GM23338 (cell line): ENCODE results near the gene CYB5D1. TPM values are rescaled to one million over a fixed set of nuclear protein-coding genes. Genes with fewer than 3 reads are reported as not detected.

Experiments used
- polyA plus RNA-seq: library from polyadenylated mRNA; unstranded; fragments of >200 nt; fragmentation: Nextera tagmentation; extraction: Ambion mirVana; gene quantifications from 2 replicates; pipeline ENCODE4 v1.2.1, GENCODE V29; 2016
- small RNA-seq: library from RNA; depleted of rRNA; stranded (forward); fragments of <200 nt; gene quantifications from one replicate; pipeline ENCODE3, GENCODE V24; 2014; ENCODE audit warnings: low replicate concordance
- total RNA-seq: library from RNA; depleted of rRNA; stranded (reverse); fragments of >200 nt; shearing (Covaris generic); gene quantifications from 2 replicates; pipeline ENCODE4 v1.2.3, GENCODE V29; 2014; rRNA removed

CYB5D1 gene
- total and polyA plus RNA-seq, 2 experiments from 2014 or later = 3.5 to 8.4 TPM

Small RNA genes lying within 50 kb of the gene (small RNA-seq; reads per million reads assigned to genes)
- 0.72 reads per million, percentile 49 among the genes with 10 or more reads in this experiment for gene SCARNA21

Other genes with a start within 250 kb of the CYB5D1 start
- 20.3 and 24.4 TPM in 2 replicates for gene FXR2, start 243.1 kb upstream of the CYB5D1 start, total RNA-seq
- 8.6 and 10.9 TPM in 2 replicates for gene FXR2, start 243.1 kb upstream of the CYB5D1 start, polyA plus RNA-seq
- 52.7 and 56.7 TPM in 2 replicates for gene SAT2, start 230.2 kb upstream of the CYB5D1 start, total RNA-seq
- gene SAT2, start 230.2 kb upstream of the CYB5D1 start, polyA plus RNA-seq = 69.4 and 74.4 TPM in 2 replicates
- gene SHBG, start 227.9 kb upstream of the CYB5D1 start, total RNA-seq = 0.38 and 0.66 TPM in 2 replicates
- gene SHBG, start 227.9 kb upstream of the CYB5D1 start, polyA plus RNA-seq = 0.48 and 0.90 TPM in 2 replicates
- gene ATP1B2, start 207.1 kb upstream of the CYB5D1 start, total RNA-seq = 11.2 and 14.9 TPM in 2 replicates
- 33.1 and 35.3 TPM in 2 replicates for gene ATP1B2, start 207.1 kb upstream of the CYB5D1 start, polyA plus RNA-seq
- 154 and 178 TPM in 2 replicates for gene TP53, start 170.5 kb upstream of the CYB5D1 start, total RNA-seq
- 119 and 138 TPM in 2 replicates for gene TP53, start 170.5 kb upstream of the CYB5D1 start, polyA plus RNA-seq
- gene WRAP53, start 169.5 kb upstream of the CYB5D1 start, total RNA-seq = 27.1 and 28.1 TPM in 2 replicates
- gene WRAP53, start 169.5 kb upstream of the CYB5D1 start, polyA plus RNA-seq = 33.3 and 33.5 TPM in 2 replicates
- gene EFNB3, start 152.8 kb upstream of the CYB5D1 start, total RNA-seq = 7.7 and 11.5 TPM in 2 replicates
- 4.2 and 4.5 TPM in 2 replicates for gene EFNB3, start 152.8 kb upstream of the CYB5D1 start, polyA plus RNA-seq
- 0.16 and 0.38 TPM in 2 replicates for gene DNAH2, start 140.3 kb upstream of the CYB5D1 start, total RNA-seq
- gene DNAH2, start 140.3 kb upstream of the CYB5D1 start, polyA plus RNA-seq = not detected in 2 replicates
- gene KDM6B, start 23.8 kb upstream of the CYB5D1 start, total RNA-seq = 1.4 and 1.8 TPM in 2 replicates
- gene KDM6B, start 23.8 kb upstream of the CYB5D1 start, polyA plus RNA-seq = 1.1 and 1.4 TPM in 2 replicates
- gene TMEM88, start 2.9 kb upstream of the CYB5D1 start, total RNA-seq = 0.97 TPM in 1 of 2 replicates, not detected in the other
- gene TMEM88, start 2.9 kb upstream of the CYB5D1 start, polyA plus RNA-seq = 0.43 and 0.58 TPM in 2 replicates
- 17.1 and 24.0 TPM in 2 replicates for gene NAA38, start 444 bp upstream of the CYB5D1 start, total RNA-seq
- gene NAA38, start 444 bp upstream of the CYB5D1 start, polyA plus RNA-seq = 74.8 and 78.5 TPM in 2 replicates
- gene CHD3, start 30.8 kb downstream of the CYB5D1 start, total RNA-seq = 9.7 and 12.3 TPM in 2 replicates
- 2.9 and 3.0 TPM in 2 replicates for gene CHD3, start 30.8 kb downstream of the CYB5D1 start, polyA plus RNA-seq
- gene RNF227, start 58.3 kb downstream of the CYB5D1 start, total RNA-seq = 0.66 and 1.4 TPM in 2 replicates
- 0.35 and 0.42 TPM in 2 replicates for gene RNF227, start 58.3 kb downstream of the CYB5D1 start, polyA plus RNA-seq
- gene KCNAB3, start 71.9 kb downstream of the CYB5D1 start, total RNA-seq = 0.47 and 1.0 TPM in 2 replicates
- gene KCNAB3, start 71.9 kb downstream of the CYB5D1 start, polyA plus RNA-seq = 0.45 and 1.0 TPM in 2 replicates
- 45.2 and 52.4 TPM in 2 replicates for gene TRAPPC1, start 73.9 kb downstream of the CYB5D1 start, total RNA-seq
- gene TRAPPC1, start 73.9 kb downstream of the CYB5D1 start, polyA plus RNA-seq = 211 and 234 TPM in 2 replicates
- 18.4 and 18.5 TPM in 2 replicates for gene CNTROB, start 74.2 kb downstream of the CYB5D1 start, total RNA-seq
- gene CNTROB, start 74.2 kb downstream of the CYB5D1 start, polyA plus RNA-seq = 16.3 and 17.8 TPM in 2 replicates
- gene GUCY2D, start 144.6 kb downstream of the CYB5D1 start, total RNA-seq = 0.07 TPM in 1 of 2 replicates, not detected in the other
- 0.08 and 0.96 TPM in 2 replicates for gene GUCY2D, start 144.6 kb downstream of the CYB5D1 start, polyA plus RNA-seq
- 0.39 and 0.45 TPM in 2 replicates for gene ALOX15B, start 181.1 kb downstream of the CYB5D1 start, total RNA-seq
- 0.33 and 0.42 TPM in 2 replicates for gene ALOX15B, start 181.1 kb downstream of the CYB5D1 start, polyA plus RNA-seq
- gene ALOX12B, start 229.7 kb downstream of the CYB5D1 start, total RNA-seq = 1.4 TPM in 1 of 2 replicates, not detected in the other
- 0.16 and 0.30 TPM in 2 replicates for gene ALOX12B, start 229.7 kb downstream of the CYB5D1 start, polyA plus RNA-seq